CD14-positive monocyte (primary cell): ENCODE results near the gene DTNA. TPM values are rescaled to one million over a fixed set of nuclear protein-coding genes. Genes with fewer than 3 reads are reported as not detected.

Experiments
- DNase-seq, 3 donors: peaks; one replicate each; pipeline ENCODE4 v3.0.0-alpha.2; 2011 to 2022
- H2AFZ ChIP-seq: 2 replicates; pipeline ENCODE4 v1.6.0; 2012; ENCODE audit warnings: mild to moderate bottlenecking, low read depth, low read length, inconsistent platforms; ENCODE audit not compliant: insufficient read depth, poor library complexity, severe bottlenecking
- H3K27ac ChIP-seq, 2 donors: 1 replicate in 1 of 2; 2 replicates in 1 of 2; pipeline ENCODE4 v1.5.1; 2012 to 2013; ENCODE audit warnings: low read length in 2 of 2, control low read depth in 1 of 2, inconsistent platforms in 1 of 2, low read depth in 1 of 2, mild to moderate bottlenecking in 1 of 2
- H3K27me3 ChIP-seq, 2 donors: one replicate each; pipeline versions ENCODE4 v1.6.0 to v1.6.1; 2011 to 2013; ENCODE audit warnings: low read length in 2 of 2; ENCODE audit not compliant: control insufficient read depth in 2 of 2, insufficient read depth in 2 of 2
- H3K36me3 ChIP-seq, 2 donors: replicated peaks in 1 of 2; 1 replicate in 1 of 2; 2 replicates in 1 of 2; pipeline versions ENCODE4 v1.5.1 to v1.6.1; 2012 to 2013; ENCODE audit warnings: low read length in 2 of 2, control low read depth in 1 of 2, inconsistent platforms in 1 of 2, mild to moderate bottlenecking in 1 of 2; ENCODE audit not compliant: insufficient read depth in 2 of 2, control insufficient read depth in 1 of 2
- H3K4me1 ChIP-seq, 2 donors: 1 replicate in 1 of 2; 2 replicates in 1 of 2; pipeline versions ENCODE4 v1.5.1 to v1.6.1; 2012 to 2013; ENCODE audit warnings: low read length in 2 of 2, control low read depth in 1 of 2, inconsistent platforms in 1 of 2, mild to moderate bottlenecking in 1 of 2, moderate library complexity in 1 of 2; ENCODE audit not compliant: insufficient read depth in 2 of 2, control insufficient read depth in 1 of 2
- H3K4me2 ChIP-seq: replicated peaks from 2 replicates; pipeline ENCODE3; 2012; ENCODE audit warnings: low read length, moderate library complexity, mild to moderate bottlenecking; ENCODE audit not compliant: poor library complexity, severe bottlenecking; ENCODE audit errors: extremely low read depth
- H3K4me3 ChIP-seq, 3 experiments: fragments of 200-600 bp in 1 of 3; sonication (generic) in 1 of 3; replicated peaks in 1 of 3; 1 replicate in 2 of 3; 2 replicates in 1 of 3; pipeline ENCODE4 v1.5.1; 2011 to 2013; ENCODE audit warnings: low read length in 3 of 3, mild to moderate bottlenecking in 3 of 3, control low read depth in 2 of 3, low read depth in 2 of 3, inconsistent platforms in 1 of 3, moderate library complexity in 1 of 3
- H3K79me2 ChIP-seq: 2 replicates; pipeline ENCODE4 v1.6.0; 2012; ENCODE audit warnings: mild to moderate bottlenecking, control low read depth, inconsistent platforms, low read length, moderate library complexity; ENCODE audit not compliant: insufficient read depth
- H3K9ac ChIP-seq: 2 replicates; pipeline ENCODE4 v1.6.0; 2017; ENCODE audit warnings: low read length, mild to moderate bottlenecking; ENCODE audit not compliant: insufficient read depth, poor library complexity, severe bottlenecking
- H3K9me3 ChIP-seq, 2 donors: replicated peaks in 1 of 2; 1 replicate in 1 of 2; 2 replicates in 1 of 2; pipeline versions ENCODE4 v1.5.1 to v1.6.1; 2012 to 2013; ENCODE audit warnings: low read length in 2 of 2, control low read depth in 1 of 2; ENCODE audit not compliant: control insufficient read depth in 1 of 2, insufficient read depth in 1 of 2
- H4K20me1 ChIP-seq: 2 replicates; pipeline ENCODE4 v1.6.0; 2012; ENCODE audit warnings: mild to moderate bottlenecking, low read length, control low read depth, moderate library complexity; ENCODE audit not compliant: insufficient read depth
- H3K27ac Mint-ChIP-seq, 7 donors: one replicate each; pipeline ENCODE4 v1.8.0; 2020; ENCODE audit warnings: mild to moderate bottlenecking in 7 of 7, mixed read lengths in 7 of 7, moderate library complexity in 6 of 7, inconsistent platforms in 2 of 7
- H3K27me3 Mint-ChIP-seq, 3 donors: one replicate each; pipeline ENCODE4 v1.8.0; 2021 to 2022; ENCODE audit warnings: low read depth in 3 of 3, mild to moderate bottlenecking in 3 of 3, mixed read lengths in 3 of 3, moderate library complexity in 3 of 3, inconsistent platforms in 1 of 3
- H3K36me3 Mint-ChIP-seq, 2 donors: one replicate each; pipeline ENCODE4 v1.8.0; 2020; ENCODE audit warnings: mixed read lengths in 2 of 2, inconsistent platforms in 1 of 2, mild to moderate bottlenecking in 1 of 2
- H3K4me1 Mint-ChIP-seq: one replicate; pipeline ENCODE4 v1.8.0; 2020; ENCODE audit warnings: mild to moderate bottlenecking, mixed read lengths
- H3K4me3 Mint-ChIP-seq, 2 donors: one replicate each; pipeline ENCODE4 v1.8.0; 2020; ENCODE audit warnings: mild to moderate bottlenecking in 2 of 2, mixed read lengths in 2 of 2, moderate library complexity in 1 of 2
- H3K9me3 Mint-ChIP-seq, 7 donors: one replicate each; pipeline ENCODE4 v1.8.0; 2020 to 2022; ENCODE audit warnings: mixed read lengths in 7 of 7, mild to moderate bottlenecking in 6 of 7, moderate library complexity in 6 of 7, inconsistent platforms in 2 of 7
- CTCF ChIP-seq: fragments of 200-600 bp; IDR thresholded peaks from one replicate; pipeline ENCODE4 v1.8.0; 2022; ENCODE audit warnings: antibody characterized with exemption, mild to moderate bottlenecking
- WGBS: methylation state at CpG from one replicate; pipeline ENCODE4 v1.1.5; 2013; ENCODE audit warnings: missing lambda C conversion rate; ENCODE audit not compliant: insufficient coverage; 5-methylcytosine and 5-hydroxymethylcytosine counted together
- intact Hi-C, 2 donors: fragments of 100-400 bp; cut with micrococcal nuclease; formaldehyde crosslinking; loops; one replicate each; pipeline versions ENCODE4 v1.15.0 to v1.15.1; 2023
- polyA plus RNA-seq, 3 donors: library from polyadenylated mRNA; depleted of rRNA in 1 of 3; unstranded in 2 of 3; stranded (reverse) in 1 of 3; fragments of 300-500 nt in 2 of 3; fragments of >200 nt in 1 of 3; fragmentation: Illumina TruSeq in 2 of 3; gene quantifications; 1 replicate in 2 of 3; 2 replicates in 1 of 3; pipeline ENCODE4 v1.2.3, GENCODE V29; 2012 to 2021

The DTNA gene
- polyA plus RNA-seq, 3 donors, result 0.53 to 2.3 (median 0.76) TPM

GRCh38 chr18:34772887-34773286 is 62.8 kb downstream of the DTNA start:
- Histone ChIP-seq H3K4me1 (peaks cover 0 to 4% of the 10 kb centered on the region in 2 donors), H2AFZ (no peak overlapping the region), H3K4me2 (no peak overlapping the region), H3K27ac (no peak overlapping the region), H3K27me3 (no peaks in the 10 kb centered on the region), H3K9me3 (no peaks in the 10 kb centered on the region), H3K36me3 (no peaks in the 10 kb centered on the region), H4K20me1 (no peaks in the 10 kb centered on the region), H3K9ac (no peak overlapping the region), H3K4me3 (no peak overlapping the region), H3K79me2 (no peaks in the 10 kb centered on the region)
- intact Hi-C loops, result no loop called here
- no peaks in the 10 kb centered on the region for H3K36me3 Mint-ChIP-seq
- H3K9me3 Mint-ChIP-seq, result peaks cover 0 to 3% (median 0%) of the 10 kb centered on the region in 7 donors
- peaks cover 0 to 5% (median 2%) of the 10 kb centered on the region in 3 donors for H3K27me3 Mint-ChIP-seq
- peak in 1 of 3 donors; percentile 7 for DNase-seq
- WGBS, result no CpG with 5 or more reads among the region's 2 CpGs
- H3K27ac Mint-ChIP-seq, result no peak overlapping the region
- H3K4me1 Mint-ChIP-seq, result peaks cover 7% of the 10 kb centered on the region
- H3K4me3 Mint-ChIP-seq, result no peak overlapping the region
- no peak for TF ChIP-seq CTCF

GRCh38 chr18:34773378-34773777 is 63.3 kb downstream of the DTNA start:
- H3K9ac ChIP-seq, result no peak overlapping the region
- H3K4me3 ChIP-seq, result no peak overlapping the region
- Mint-ChIP-seq H3K9me3 (peaks cover 0 to 2% (median 0%) of the 10 kb centered on the region in 7 donors), H3K4me3 (no peak overlapping the region), H3K27me3 (peaks cover 0 to 3% (median 2%) of the 10 kb centered on the region in 3 donors), H3K36me3 (no peaks in the 10 kb centered on the region), H3K27ac (no peak overlapping the region), H3K4me1 (peaks cover 7% of the 10 kb centered on the region)
- WGBS, result 57% methylated on average over 1 of the region's 2 CpGs
- H3K27ac ChIP-seq, result no peak overlapping the region
- no peak overlapping the region for H2AFZ ChIP-seq
- no peaks in the 10 kb centered on the region for H3K79me2 ChIP-seq
- peaks cover 0 to 4% of the 10 kb centered on the region in 2 donors for H3K4me1 ChIP-seq
- TF ChIP-seq CTCF, result no peak
- intact Hi-C loops, result no loop called here
- H3K4me2 ChIP-seq, result no peak overlapping the region
- H3K27me3 ChIP-seq, result no peaks in the 10 kb centered on the region
- H3K36me3 ChIP-seq, result no peaks in the 10 kb centered on the region
- H4K20me1 ChIP-seq, result no peaks in the 10 kb centered on the region
- DNase-seq, result no peak
- H3K9me3 ChIP-seq, result no peaks in the 10 kb centered on the region
